BE2C (cell line): Measurements from ENCODE around the gene MAPK9.
A peak's percentile ranks its signal among the peaks of the same experiment; 100 is the strongest.

ENCODE experiments used
- DNase-seq: peaks from one replicate; pipeline ENCODE4 v3.0.0-alpha.2; 2020
- H3K27me3 ChIP-seq: fragments of 250-450 bp; sonication (Bioruptor Pico); 2 replicates; pipeline ENCODE4 v1.5.1; 2020; ENCODE audit warnings: mild to moderate bottlenecking
- H3K36me3 ChIP-seq: fragments of 250-450 bp; sonication (Bioruptor Pico); 2 replicates; pipeline ENCODE4 v1.5.1; 2020; ENCODE audit warnings: mild to moderate bottlenecking
- H3K4me1 ChIP-seq: fragments of 250-450 bp; sonication (Bioruptor Pico); 2 replicates; pipeline ENCODE4 v1.5.1; 2020
- H3K4me3 ChIP-seq: 2 replicates; pipeline ENCODE4 v1.5.1; 2011; ENCODE audit warnings: low read depth, low read length
- H3K9me3 ChIP-seq: fragments of 250-450 bp; sonication (Bioruptor Pico); 2 replicates; pipeline ENCODE4 v1.5.1; 2020
- CTCF ChIP-seq: IDR thresholded peaks from 2 replicates; pipeline ENCODE4 v1.5.1; 2012; ENCODE audit warnings: mild to moderate bottlenecking, low read depth, low read length

MAPK9 gene

GRCh38 chr5:180332861-180333260 lies 41.0 kb upstream of the MAPK9 start:
- no peak for DNase-seq
- no peaks in the 10 kb centered on the region for H3K4me1 ChIP-seq
- no peaks in the 10 kb centered on the region for H3K36me3 ChIP-seq
- no peak for TF ChIP-seq CTCF
- H3K9me3 ChIP-seq, result no peaks in the 10 kb centered on the region
- no peaks in the 10 kb centered on the region for H3K27me3 ChIP-seq
- no peak overlapping the region for H3K4me3 ChIP-seq

- Histone ChIP-seq H3K9me3 (no peaks in the 10 kb centered on the region), H3K4me1 (no peaks in the 10 kb centered on the region), H3K4me3 (no peak overlapping the region), H3K36me3 (no peaks in the 10 kb centered on the region), H3K27me3 (no peaks in the 10 kb centered on the region)
- no peak for DNase-seq
- TF ChIP-seq CTCF, result peak; percentile 28
Measured at GRCh38 chr5:180332051-180332517, 40.2 kb upstream of the MAPK9 start.

GRCh38 chr5:180331647-180331950 lies 39.7 kb upstream of the MAPK9 start:
- no peak overlapping the region for H3K4me3 ChIP-seq
- H3K36me3 ChIP-seq, result no peaks in the 10 kb centered on the region
- H3K27me3 ChIP-seq, result no peaks in the 10 kb centered on the region
- no peak for TF ChIP-seq CTCF
- no peaks in the 10 kb centered on the region for H3K9me3 ChIP-seq
- DNase-seq, result no peak
- no peaks in the 10 kb centered on the region for H3K4me1 ChIP-seq

GRCh38 chr5:180330810-180331646 lies 39.1 kb upstream of the MAPK9 start:
- Histone ChIP-seq H3K4me3 (no peak overlapping the region), H3K9me3 (no peaks in the 10 kb centered on the region), H3K36me3 (no peaks in the 10 kb centered on the region), H3K27me3 (no peaks in the 10 kb centered on the region), H3K4me1 (no peaks in the 10 kb centered on the region)
- no peak for TF ChIP-seq CTCF
- no peak for DNase-seq

- H3K4me1 ChIP-seq, result no peaks in the 10 kb centered on the region
- no peaks in the 10 kb centered on the region for H3K36me3 ChIP-seq
Measured at GRCh38 chr5:180330270-180330648, 38.4 kb upstream of the MAPK9 start.

More at GRCh38 chr5:180330270-180330648, 38.4 kb upstream of the MAPK9 start:
- Histone ChIP-seq H3K4me3 (no peak overlapping the region), H3K27me3 (no peaks in the 10 kb centered on the region), H3K9me3 (no peaks in the 10 kb centered on the region)
- no peak for DNase-seq
- TF ChIP-seq CTCF, result no peak
